Umbilical cord (tissue), 2 donors: ENCODE measurements around the gene ZNF117. TPM values are rescaled to one million over a fixed set of nuclear protein-coding genes. Genes with fewer than 3 reads are reported as not detected.
"Not testable (repeated sequence)": the region's sequence is repeated elsewhere in the genome, so short reads cannot be mapped to it uniquely, and the experiment has no call there.

Experiments
- DNase-seq: peaks from one replicate; pipeline ENCODE4 v3.0.0-alpha.2; 2015; ENCODE audit warnings: low spot score
- total RNA-seq: library from RNA; depleted of rRNA; stranded (reverse); fragments of >200 nt; gene quantifications from one replicate; pipeline ENCODE4 v1.2.3, GENCODE V29; 2014; ENCODE audit warnings: low replicate concordance; ENCODE audit not compliant: insufficient read depth

ZNF117 gene
- total RNA-seq: 27.7 TPM

- no peak for DNase-seq
Observed at GRCh38 chr7:64990936-64991335, at the start of gene ZNF117. ZNF117 (minus strand) TSS chr7:64991036.

- DNase-seq: peak; percentile 28
Observed at GRCh38 chr7:65038767-65039166, 47.9 kb upstream of the ZNF117 start.

- peak; percentile 96 for DNase-seq
Observed at GRCh38 chr7:65037740-65038688, 47.2 kb upstream of the ZNF117 start.

- peak; percentile 19 for DNase-seq
Observed at GRCh38 chr7:65036526-65036925, 45.7 kb upstream of the ZNF117 start.

- DNase-seq: not testable (repeated sequence)
Observed at GRCh38 chr7:65035469-65035868, 44.6 kb upstream of the ZNF117 start.

GRCh38 chr7:65034120-65034782, 43.4 kb upstream of the ZNF117 start:
- not testable (repeated sequence) for DNase-seq

- not testable (repeated sequence) for DNase-seq
Observed at GRCh38 chr7:65033391-65033790, 42.6 kb upstream of the ZNF117 start.

- DNase-seq: not testable (repeated sequence)
Observed at GRCh38 chr7:65025023-65025422, 34.2 kb upstream of the ZNF117 start.

- not testable (repeated sequence) for DNase-seq
Observed at GRCh38 chr7:65020978-65021377, 30.1 kb upstream of the ZNF117 start.

- DNase-seq: not testable (repeated sequence)
Observed at GRCh38 chr7:65009881-65010280, 19.0 kb upstream of the ZNF117 start.

- DNase-seq: not testable (repeated sequence)
Observed at GRCh38 chr7:65009394-65009793, 18.6 kb upstream of the ZNF117 start.

- DNase-seq: not testable (repeated sequence)
Observed at GRCh38 chr7:65007036-65007435, 16.2 kb upstream of the ZNF117 start.

- DNase-seq: peak; percentile 99
Observed at GRCh38 chr7:65006094-65006992, 15.5 kb upstream of the ZNF117 start, which contains the start of gene ERV3-1. ERV3-1 (minus strand) TSS chr7:65006687; CDS start chr7:64993026, 13,661 bp downstream.

GRCh38 chr7:65004575-65004974, 13.7 kb upstream of the ZNF117 start:
- no peak for DNase-seq

GRCh38 chr7:65002972-65003585, 12.2 kb upstream of the ZNF117 start:
- DNase-seq: no peak

- no peak for DNase-seq
Observed at GRCh38 chr7:65001291-65001814, 10.5 kb upstream of the ZNF117 start.

GRCh38 chr7:64999165-65000004, 8.5 kb upstream of the ZNF117 start:
- peak; percentile 7 for DNase-seq

- no peak for DNase-seq
Observed at GRCh38 chr7:64998865-64999164, 8.0 kb upstream of the ZNF117 start.

- DNase-seq: peak; percentile 23
Observed at GRCh38 chr7:64997927-64998391, 7.1 kb upstream of the ZNF117 start.
